Measurements from ENCODE around the gene KNOP1. TPM values are rescaled to one million over a fixed set of nuclear protein-coding genes. Genes with fewer than 3 reads are reported as not detected.

Gene KNOP1
- total RNA-seq, 1 experiment from 2014 or later = 70.1 TPM

DNA sequence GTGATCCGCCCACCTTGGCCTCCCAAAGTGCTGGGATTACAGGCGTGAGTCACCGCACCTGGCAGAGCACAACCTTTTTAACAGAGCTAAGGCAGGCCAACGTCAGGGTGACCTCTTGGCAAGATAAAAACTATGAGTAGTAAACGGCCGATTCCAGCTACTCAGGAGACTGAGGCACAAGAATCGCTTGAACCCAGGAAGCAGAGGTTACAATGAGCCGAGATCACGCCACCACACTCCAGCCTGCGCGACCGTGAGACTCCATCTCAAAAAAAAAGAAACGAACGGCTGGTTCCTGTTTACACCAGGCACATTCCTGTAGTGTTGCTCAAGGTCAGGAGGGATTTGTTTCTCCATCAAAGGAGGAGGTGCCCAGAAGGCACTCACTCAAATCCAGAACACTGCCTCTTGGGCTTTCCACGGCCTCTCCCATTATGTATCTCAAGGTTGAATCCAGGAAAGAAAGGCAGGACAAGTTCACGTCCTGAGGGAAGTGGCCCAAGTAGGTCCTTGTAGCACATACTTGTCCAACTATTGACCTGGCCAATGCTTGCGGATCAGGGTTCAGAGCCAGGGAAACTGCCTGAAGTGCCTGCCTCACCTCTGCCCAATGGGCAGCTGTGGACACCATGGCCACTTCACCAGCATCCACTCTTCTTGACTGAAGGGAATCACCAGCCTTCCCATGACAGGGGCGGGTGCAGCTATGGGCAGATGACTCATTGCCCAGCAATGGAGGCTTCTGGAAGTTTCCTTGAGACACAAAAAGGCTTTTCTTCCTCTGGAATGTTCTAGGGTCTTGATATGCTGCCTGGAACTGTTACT lies 13.5 kb downstream of the KNOP1 start:
- TF ChIP-seq, protein P1, sequence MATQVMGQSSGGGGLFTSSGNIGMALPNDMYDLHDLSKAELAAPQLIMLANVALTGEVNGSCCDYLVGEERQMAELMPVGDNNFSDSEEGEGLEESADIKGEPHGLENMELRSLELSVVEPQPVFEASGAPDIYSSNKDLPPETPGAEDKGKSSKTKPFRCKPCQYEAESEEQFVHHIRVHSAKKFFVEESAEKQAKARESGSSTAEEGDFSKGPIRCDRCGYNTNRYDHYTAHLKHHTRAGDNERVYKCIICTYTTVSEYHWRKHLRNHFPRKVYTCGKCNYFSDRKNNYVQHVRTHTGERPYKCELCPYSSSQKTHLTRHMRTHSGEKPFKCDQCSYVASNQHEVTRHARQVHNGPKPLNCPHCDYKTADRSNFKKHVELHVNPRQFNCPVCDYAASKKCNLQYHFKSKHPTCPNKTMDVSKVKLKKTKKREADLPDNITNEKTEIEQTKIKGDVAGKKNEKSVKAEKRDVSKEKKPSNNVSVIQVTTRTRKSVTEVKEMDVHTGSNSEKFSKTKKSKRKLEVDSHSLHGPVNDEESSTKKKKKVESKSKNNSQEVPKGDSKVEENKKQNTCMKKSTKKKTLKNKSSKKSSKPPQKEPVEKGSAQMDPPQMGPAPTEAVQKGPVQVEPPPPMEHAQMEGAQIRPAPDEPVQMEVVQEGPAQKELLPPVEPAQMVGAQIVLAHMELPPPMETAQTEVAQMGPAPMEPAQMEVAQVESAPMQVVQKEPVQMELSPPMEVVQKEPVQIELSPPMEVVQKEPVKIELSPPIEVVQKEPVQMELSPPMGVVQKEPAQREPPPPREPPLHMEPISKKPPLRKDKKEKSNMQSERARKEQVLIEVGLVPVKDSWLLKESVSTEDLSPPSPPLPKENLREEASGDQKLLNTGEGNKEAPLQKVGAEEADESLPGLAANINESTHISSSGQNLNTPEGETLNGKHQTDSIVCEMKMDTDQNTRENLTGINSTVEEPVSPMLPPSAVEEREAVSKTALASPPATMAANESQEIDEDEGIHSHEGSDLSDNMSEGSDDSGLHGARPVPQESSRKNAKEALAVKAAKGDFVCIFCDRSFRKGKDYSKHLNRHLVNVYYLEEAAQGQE (IDR thresholded peaks at IDR 0.05; ENCODE audit: insufficient read depth in 1 of 2, low read depth in 2 of 2, low read length in 1 of 2) = no peak
- no peak for TF ChIP-seq SIN3A (IDR thresholded peaks at IDR 0.05; ENCODE audit: borderline replicate concordance, insufficient read depth, low read depth, low read length)
- no peak for TF ChIP-seq POLR2AphosphoS5 (IDR thresholded peaks at IDR 0.05; ENCODE audit: low read depth, low read length)
- no peak for TF ChIP-seq CTCF (IDR thresholded peaks at IDR 0.05)
- TF ChIP-seq TCF7L2 (IDR thresholded peaks at IDR 0.05; ENCODE audit: low read depth, low read length) = no peak
- intact Hi-C loops (cut with micrococcal nuclease; ENCODE audit: unreplicated experiment) = loop anchor here (5.0 kb wide), 1 partner anchor 183 kb away; no protein-coding TSS in a partner anchor
- DNase-seq (ENCODE audit: low read depth, low spot score) (no peak), ATAC-seq (no peak)
- in situ Hi-C loops (cut with HindIII; ENCODE audit: low pct_unique_long_range_greater_than_20kb, low sequenced_read_pairs) = no loop called here
- H3K27ac ChIP-seq (ENCODE audit: low read length) = no peak overlapping the region
- H3K27me3 ChIP-seq (ENCODE audit: control insufficient read depth, insufficient read depth, low read length) = no peaks in the 10 kb centered on the region
- peaks cover 8% of the 10 kb centered on the region for H3K4me1 ChIP-seq (ENCODE audit: control insufficient read depth, insufficient read depth, low read length)
- ChIA-PET POLR2A (no interaction called here), CTCF (no interaction called here)
- H3K36me3 ChIP-seq (ENCODE audit: control insufficient read depth, insufficient read depth, low read length) = peaks cover 3% of the 10 kb centered on the region; the same call in 1 of the 2 replicates
- no TSS peak for BruUV-seq (replicated peaks)
- no peaks in the 10 kb centered on the region for H3K9me3 ChIP-seq (ENCODE audit: control insufficient read depth, insufficient read depth, low read depth, low read length)
- H3K4me3 ChIP-seq (ENCODE audit: low read depth in 2 of 2, low read length in 2 of 2) = no peak overlapping the region

- no peak overlapping the region for H3K4me3 ChIP-seq (ENCODE audit: low read depth in 2 of 2, low read length in 2 of 2)
Observed at GRCh38 chr16:19703172-19703889, 14.7 kb downstream of the KNOP1 start.

More at GRCh38 chr16:19703172-19703889, 14.7 kb downstream of the KNOP1 start:
- intact Hi-C loops (cut with micrococcal nuclease; ENCODE audit: unreplicated experiment) = no loop called here
- CTCF ChIA-PET = no interaction called here
- H3K9me3 ChIP-seq (ENCODE audit: control insufficient read depth, insufficient read depth, low read depth, low read length) = no peaks in the 10 kb centered on the region
- peaks cover 8% of the 10 kb centered on the region for H3K4me1 ChIP-seq (ENCODE audit: control insufficient read depth, insufficient read depth, low read length)
- no peak overlapping the region for H3K27ac ChIP-seq (ENCODE audit: low read length)
- TF ChIP-seq, protein P1 (IDR thresholded peaks at IDR 0.05; ENCODE audit: insufficient read depth in 1 of 2, low read depth in 2 of 2, low read length in 1 of 2) = no peak
- TF ChIP-seq POLR2AphosphoS5 (IDR thresholded peaks at IDR 0.05; ENCODE audit: low read depth, low read length) (no peak), TCF7L2 (IDR thresholded peaks at IDR 0.05; ENCODE audit: low read depth, low read length) (no peak), CTCF (IDR thresholded peaks at IDR 0.05) (no peak), SIN3A (IDR thresholded peaks at IDR 0.05; ENCODE audit: borderline replicate concordance, insufficient read depth, low read depth, low read length) (no peak)
- POLR2A ChIA-PET = no interaction called here
- no peaks in the 10 kb centered on the region for H3K27me3 ChIP-seq (ENCODE audit: control insufficient read depth, insufficient read depth, low read length)
- no peak for ATAC-seq
- in situ Hi-C loops (cut with HindIII; ENCODE audit: low pct_unique_long_range_greater_than_20kb, low sequenced_read_pairs) = no loop called here
- H3K36me3 ChIP-seq (ENCODE audit: control insufficient read depth, insufficient read depth, low read length) = peaks cover 3% of the 10 kb centered on the region; the same call in 1 of the 2 replicates
- DNase-seq (ENCODE audit: low read depth, low spot score) = no peak
- TSS peak; percentile 24 for BruUV-seq (replicated peaks)
